GM06990 (cell line): Measurements from ENCODE around the gene TFEB.
A peak's percentile ranks its signal among the peaks of the same experiment; 100 is the strongest.

Source experiments
- DNase-seq: peaks from one replicate; pipeline ENCODE4 v3.0.0-alpha.2; 2011; ENCODE audit not compliant: insufficient read length; ENCODE audit errors: extremely low read depth
- H3K27me3 ChIP-seq: replicated peaks from 2 replicates; pipeline ENCODE4 v1.6.0; 2011; ENCODE audit warnings: low read length; ENCODE audit not compliant: control insufficient read depth, insufficient read depth
- H3K36me3 ChIP-seq: 2 replicates; pipeline ENCODE4 v1.5.1; 2011; ENCODE audit warnings: low read length; ENCODE audit not compliant: control insufficient read depth, insufficient read depth
- H3K4me3 ChIP-seq: replicated peaks from 2 replicates; pipeline ENCODE4 v1.5.1; 2011; ENCODE audit warnings: low read depth, mild to moderate bottlenecking, control low read depth, low read length
- TF ChIP-seq, protein P1 (sequence below): IDR thresholded peaks from 2 replicates; pipeline ENCODE4 v1.5.1; 2011; ENCODE audit warnings: low read length, control low read depth, mild to moderate bottlenecking, inconsistent platforms; ENCODE audit not compliant: insufficient read depth, poor library complexity, severe bottlenecking

TFEB gene

DNA sequence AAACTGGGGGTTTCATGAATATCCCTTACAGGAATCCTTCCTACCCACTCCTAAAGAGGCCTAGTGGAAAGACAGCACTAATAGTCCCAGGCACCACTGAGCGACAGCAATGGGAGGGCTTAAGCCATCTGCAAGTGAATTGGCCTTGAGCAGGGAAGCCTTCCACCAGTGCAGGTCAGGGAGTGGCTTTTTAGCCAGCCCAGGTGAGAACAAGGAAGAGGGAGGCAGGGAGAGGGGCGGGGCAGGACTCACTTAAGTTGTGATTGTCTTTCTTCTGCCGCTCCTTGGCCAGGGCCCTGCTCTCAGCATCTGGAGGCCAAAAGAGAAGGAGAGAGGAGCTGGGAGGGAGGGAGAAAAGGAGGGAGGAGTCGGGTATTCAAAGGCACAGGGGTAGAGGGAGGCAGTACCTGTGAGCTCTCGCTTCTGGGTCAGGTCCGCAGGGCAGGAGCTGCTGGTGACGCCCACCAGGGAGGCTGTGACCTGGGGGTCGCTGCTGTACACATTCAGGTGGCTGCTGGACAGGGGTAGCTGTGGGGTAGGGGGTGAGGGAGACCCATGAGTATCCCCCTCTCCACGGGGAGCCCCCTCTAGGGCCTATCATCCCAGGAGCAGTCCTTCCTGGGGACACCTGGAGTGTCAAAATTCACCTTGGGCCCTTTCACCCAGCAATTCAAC, 47.8 kb downstream of the TFEB start:
- Histone ChIP-seq H3K4me3 (no peak overlapping the region), H3K36me3 (peaks cover 56% of the 10 kb centered on the region), H3K27me3 (no peaks in the 10 kb centered on the region)
- TF ChIP-seq, protein P1, sequence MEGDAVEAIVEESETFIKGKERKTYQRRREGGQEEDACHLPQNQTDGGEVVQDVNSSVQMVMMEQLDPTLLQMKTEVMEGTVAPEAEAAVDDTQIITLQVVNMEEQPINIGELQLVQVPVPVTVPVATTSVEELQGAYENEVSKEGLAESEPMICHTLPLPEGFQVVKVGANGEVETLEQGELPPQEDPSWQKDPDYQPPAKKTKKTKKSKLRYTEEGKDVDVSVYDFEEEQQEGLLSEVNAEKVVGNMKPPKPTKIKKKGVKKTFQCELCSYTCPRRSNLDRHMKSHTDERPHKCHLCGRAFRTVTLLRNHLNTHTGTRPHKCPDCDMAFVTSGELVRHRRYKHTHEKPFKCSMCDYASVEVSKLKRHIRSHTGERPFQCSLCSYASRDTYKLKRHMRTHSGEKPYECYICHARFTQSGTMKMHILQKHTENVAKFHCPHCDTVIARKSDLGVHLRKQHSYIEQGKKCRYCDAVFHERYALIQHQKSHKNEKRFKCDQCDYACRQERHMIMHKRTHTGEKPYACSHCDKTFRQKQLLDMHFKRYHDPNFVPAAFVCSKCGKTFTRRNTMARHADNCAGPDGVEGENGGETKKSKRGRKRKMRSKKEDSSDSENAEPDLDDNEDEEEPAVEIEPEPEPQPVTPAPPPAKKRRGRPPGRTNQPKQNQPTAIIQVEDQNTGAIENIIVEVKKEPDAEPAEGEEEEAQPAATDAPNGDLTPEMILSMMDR: no peak
- no peak for DNase-seq

DNA sequence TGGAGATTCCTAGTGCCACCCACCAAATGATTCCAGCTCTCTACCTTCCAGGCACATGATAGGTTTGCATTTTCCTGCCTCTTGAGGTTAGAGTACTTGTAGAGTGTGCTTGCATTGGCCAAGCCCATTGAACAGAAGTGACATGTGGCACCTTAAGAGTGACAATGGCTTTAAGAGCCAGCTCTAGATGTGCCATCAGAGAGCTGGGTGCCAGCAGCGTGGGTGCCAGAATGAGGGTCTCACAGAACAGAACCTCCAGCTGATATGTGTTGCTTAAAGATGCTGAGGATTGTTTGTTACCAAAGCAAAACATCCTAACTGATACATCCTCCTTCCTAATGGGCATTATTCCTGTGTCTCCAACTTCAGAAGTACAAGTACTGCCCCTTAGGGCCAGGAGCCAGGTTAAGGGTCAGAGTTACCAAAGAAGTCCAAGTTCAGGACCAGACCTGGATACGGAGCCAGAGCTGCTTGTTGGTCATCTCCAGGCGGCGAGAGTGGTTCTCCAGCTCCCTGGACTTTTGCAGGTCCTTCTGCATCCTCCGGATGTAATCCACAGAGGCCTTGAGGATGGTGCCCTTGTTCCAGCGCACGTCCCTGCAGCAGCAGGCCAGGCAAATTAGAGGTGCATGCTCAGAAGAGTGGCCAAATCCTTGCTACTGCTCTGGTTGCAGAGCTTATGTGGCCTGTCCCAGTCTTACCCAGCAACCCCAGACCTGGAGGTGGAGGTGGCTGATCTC, 49.6 kb downstream of the TFEB start:
- no peak for DNase-seq
- no peaks in the 10 kb centered on the region for H3K27me3 ChIP-seq
- TF ChIP-seq, protein P1: no peak
- no peak overlapping the region for H3K4me3 ChIP-seq
- peaks cover 48% of the 10 kb centered on the region for H3K36me3 ChIP-seq

DNA sequence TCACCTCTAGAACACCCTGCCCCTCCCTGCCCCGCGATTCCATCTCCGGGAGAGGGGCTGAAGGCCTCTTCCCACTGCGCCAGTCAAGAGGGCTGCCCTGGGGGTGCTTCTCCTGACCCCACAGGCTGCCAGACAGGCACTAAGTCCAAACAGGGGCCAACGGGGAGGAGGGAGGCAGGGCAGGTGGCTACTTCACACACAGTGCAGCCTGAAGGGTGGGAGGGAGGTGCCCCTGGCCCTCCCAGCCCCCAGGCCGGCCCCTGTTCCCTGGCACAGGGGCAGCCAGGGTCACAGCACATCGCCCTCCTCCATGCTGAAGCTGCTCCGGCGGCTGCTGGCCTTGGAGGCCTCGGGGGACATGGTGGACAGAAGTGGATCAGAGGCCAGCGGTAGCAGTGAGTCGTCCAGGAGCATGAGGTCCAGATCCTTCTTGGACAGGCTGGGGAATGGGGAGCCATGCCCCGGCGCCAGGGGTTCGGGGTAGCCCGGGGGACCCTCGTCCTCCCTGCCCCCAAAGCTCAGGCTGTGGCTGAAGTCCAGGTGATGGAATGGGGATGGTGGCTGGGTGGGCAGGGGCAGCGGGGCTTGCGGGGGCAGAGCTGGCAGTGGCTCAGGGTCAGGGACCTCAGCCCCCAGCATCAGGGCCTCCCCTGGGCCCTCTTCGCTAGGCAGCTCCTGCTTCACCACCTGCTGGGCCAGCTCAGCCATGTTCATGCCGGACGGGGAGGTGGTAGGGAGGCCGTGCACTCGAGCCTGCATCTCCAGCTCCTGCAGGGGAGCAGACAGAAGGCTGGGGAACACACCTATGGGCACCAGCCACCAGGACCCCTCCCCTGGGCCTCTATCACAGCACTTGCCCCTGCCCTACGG, 50.9 kb downstream of the TFEB start:
- Histone ChIP-seq H3K4me3 (no peak overlapping the region), H3K27me3 (no peaks in the 10 kb centered on the region), H3K36me3 (peaks cover 39% of the 10 kb centered on the region)
- TF ChIP-seq, protein P1: no peak
- DNase-seq: no peak

DNA sequence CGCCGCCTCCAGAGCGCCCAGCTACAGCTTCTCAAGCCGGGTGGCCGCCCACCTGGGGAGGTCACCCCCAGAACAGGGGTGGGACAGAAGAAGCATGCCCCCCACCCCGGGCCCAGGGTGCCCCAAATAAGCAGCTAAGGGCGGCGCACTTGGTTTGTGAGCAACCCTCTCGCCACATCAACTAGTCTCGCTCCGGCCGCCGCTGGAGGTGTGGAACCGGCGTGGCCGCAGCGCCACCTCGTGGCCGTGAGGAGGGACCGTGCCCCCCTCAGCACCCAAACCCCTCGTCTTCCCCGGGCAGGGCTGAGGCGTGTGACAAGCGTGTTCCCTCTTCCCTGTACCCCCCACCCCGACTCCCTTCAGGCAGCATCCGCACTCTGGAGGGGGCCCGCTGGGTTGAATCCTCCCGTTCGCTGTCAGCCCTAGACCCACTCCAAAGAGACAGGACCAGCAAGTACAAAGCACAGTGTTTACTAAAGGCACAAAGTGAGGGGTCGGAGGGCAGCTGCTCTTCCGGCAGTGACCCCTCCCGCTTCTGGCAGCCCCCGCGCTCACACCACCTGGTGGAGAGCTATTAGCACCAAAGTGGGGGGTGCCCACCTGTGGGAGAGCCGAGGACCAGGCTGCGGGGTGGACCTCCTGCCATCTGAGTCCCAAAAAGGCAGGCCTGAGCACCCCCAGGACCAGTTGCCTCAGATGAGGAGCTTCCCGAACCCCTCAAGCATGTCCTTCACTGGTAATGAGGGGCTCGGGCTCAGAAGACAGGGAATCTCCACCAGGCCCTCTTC, 51.7 kb downstream of the TFEB start:
- TF ChIP-seq, protein P1: peak; percentile 96
- peak; percentile 80 for DNase-seq
- Histone ChIP-seq H3K36me3 (peaks cover 33% of the 10 kb centered on the region), H3K27me3 (no peaks in the 10 kb centered on the region), H3K4me3 (no peak overlapping the region)

GRCh38 chr6:41683273-41683522, 52.2 kb downstream of the TFEB start:
- Histone ChIP-seq H3K36me3 (peaks cover 30% of the 10 kb centered on the region), H3K4me3 (no peak overlapping the region), H3K27me3 (no peaks in the 10 kb centered on the region)
- no peak for DNase-seq
- TF ChIP-seq, protein P1: no peak
